Stimulated activated CD8-positive, alpha-beta memory T cell treated with anti-CD3 and anti-CD28 coated beads, Interleukin-4, amount 100 ng/mL, for 24 hours (primary cell): ENCODE data around the gene FAM227B.
"Not testable (repeated sequence)": the region's sequence is repeated elsewhere in the genome, so short reads cannot be mapped to it uniquely, and the experiment has no call there.

Experiments used
- DNase-seq: peaks from one replicate; pipeline ENCODE4 v3.0.0-alpha.2; 2020; ENCODE audit warnings: low read depth

FAM227B gene

GRCh38 chr15:49438962-49439631, 181.5 kb downstream of the FAM227B start:
- DNase-seq, result no peak

- DNase-seq, result no peak
These were observed 183.9 kb downstream of the FAM227B start for GRCh38 chr15:49436751-49437150.

GRCh38 chr15:49435174-49435573, 185.4 kb downstream of the FAM227B start:
- no peak for DNase-seq

- no peak for DNase-seq
These were observed 190.6 kb downstream of the FAM227B start for GRCh38 chr15:49430046-49430445.

- DNase-seq, result no peak
These were observed 192.1 kb downstream of the FAM227B start for GRCh38 chr15:49428409-49429095.

- DNase-seq, result no peak
These were observed 193.2 kb downstream of the FAM227B start for GRCh38 chr15:49427372-49427771.

GRCh38 chr15:49424954-49425353, 195.7 kb downstream of the FAM227B start:
- DNase-seq, result no peak

- no peak for DNase-seq
These were observed 196.6 kb downstream of the FAM227B start for GRCh38 chr15:49423901-49424550.

- no peak for DNase-seq
These were observed 197.6 kb downstream of the FAM227B start, which contains the start of gene FGF7 for GRCh38 chr15:49423021-49423420. TSS of gene FGF7 (plus strand) at chr15:49423242. CDS start at chr15:49424298, 1,056 bp downstream.

GRCh38 chr15:49421991-49422390, 198.6 kb downstream of the FAM227B start:
- no peak for DNase-seq

GRCh38 chr15:49418811-49419210, 201.8 kb downstream of the FAM227B start:
- DNase-seq, result no peak

GRCh38 chr15:49415638-49416037, 205.0 kb downstream of the FAM227B start:
- no peak for DNase-seq

- DNase-seq, result no peak
These were observed 205.5 kb downstream of the FAM227B start for GRCh38 chr15:49415149-49415548.

- DNase-seq, result no peak
These were observed 207.8 kb downstream of the FAM227B start for GRCh38 chr15:49412797-49413196.

GRCh38 chr15:49410641-49411040, 210.0 kb downstream of the FAM227B start:
- no peak for DNase-seq

GRCh38 chr15:49406352-49407118, 214.1 kb downstream of the FAM227B start:
- no peak for DNase-seq

- not testable (repeated sequence) for DNase-seq
These were observed 217.9 kb downstream of the FAM227B start for GRCh38 chr15:49402515-49403296.

- DNase-seq, result no peak
These were observed 233.1 kb downstream of the FAM227B start for GRCh38 chr15:49387471-49387870.

GRCh38 chr15:49383266-49383665, 237.4 kb downstream of the FAM227B start:
- no peak for DNase-seq

- DNase-seq, result no peak
These were observed 238.2 kb downstream of the FAM227B start for GRCh38 chr15:49382394-49382793.

- DNase-seq, result no peak
These were observed 239.7 kb downstream of the FAM227B start for GRCh38 chr15:49380912-49381311.

GRCh38 chr15:49379996-49380395, 240.6 kb downstream of the FAM227B start:
- DNase-seq, result no peak
